Measurements from ENCODE around the gene ABCA2.

The ABCA2 gene

GRCh38 chr9:137062384-137062783 lies 34.3 kb upstream of the ABCA2 start:
- DNase-seq (ENCODE audit: low spot score), result no peak
- no peak for TF ChIP-seq CTCF (IDR thresholded peaks at IDR 0.05; ENCODE audit: extremely low read depth, missing control alignments)

DNA sequence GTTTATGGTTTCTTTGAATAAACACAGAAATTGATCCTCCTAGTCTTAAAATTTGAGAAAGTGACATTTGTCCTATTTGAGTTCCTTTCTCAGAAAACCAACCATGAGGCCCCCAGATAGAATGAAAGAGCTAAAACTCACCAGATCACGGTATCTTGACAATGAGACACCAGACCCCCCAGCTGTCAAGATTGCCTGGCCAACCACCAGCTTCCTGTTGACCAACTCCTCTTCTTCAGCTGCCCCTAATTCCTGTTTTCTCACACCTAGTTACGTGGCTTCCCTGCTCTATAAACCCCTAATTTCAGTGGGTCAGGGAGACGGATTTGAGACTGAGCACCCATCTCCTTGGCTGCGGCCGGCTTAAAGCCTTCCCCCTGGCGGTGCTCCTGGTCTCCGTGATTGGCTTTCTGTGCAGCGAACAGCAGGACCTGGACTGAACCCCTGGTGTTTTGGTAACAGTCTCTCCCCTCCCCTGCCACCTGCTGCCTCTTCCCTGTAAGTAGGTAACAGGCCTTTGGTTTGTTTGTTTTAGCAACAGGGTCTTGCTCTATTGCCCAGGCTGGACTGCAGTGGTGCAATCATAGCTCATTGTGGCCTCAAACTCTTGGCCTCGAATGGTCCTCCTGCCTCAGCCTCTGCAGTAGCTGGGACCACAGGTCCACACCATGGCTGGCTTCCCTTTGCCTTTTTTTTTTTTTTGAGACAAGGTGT lies 30.6 kb upstream of the ABCA2 start:
- DNase-seq (ENCODE audit: low spot score), result no peak
- TF ChIP-seq CTCF (IDR thresholded peaks at IDR 0.05; ENCODE audit: extremely low read depth, missing control alignments), result no peak

DNA sequence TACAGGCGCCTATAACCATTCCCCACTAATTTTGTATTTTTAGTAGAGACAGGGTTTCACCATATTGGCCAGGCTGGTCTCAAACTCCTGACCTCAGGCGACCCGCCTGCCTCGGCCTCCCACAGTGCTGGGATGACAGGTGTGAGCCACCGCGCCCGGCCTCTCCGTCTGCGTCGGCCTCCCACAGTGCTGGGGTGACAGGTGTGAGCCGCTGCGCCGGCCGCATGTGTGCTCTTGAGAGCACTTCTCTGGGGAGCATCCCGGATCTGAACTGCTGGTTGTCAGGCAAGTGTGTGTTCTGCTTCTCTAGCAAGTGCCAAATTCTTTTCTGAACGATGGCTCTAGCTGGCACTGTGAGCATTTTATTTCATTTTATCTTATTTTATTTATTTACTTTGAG lies 29.5 kb upstream of the ABCA2 start:
- DNase-seq (ENCODE audit: low spot score), result no peak
- TF ChIP-seq CTCF (IDR thresholded peaks at IDR 0.05; ENCODE audit: extremely low read depth, missing control alignments), result no peak

- no peak for DNase-seq (ENCODE audit: low spot score)
- TF ChIP-seq CTCF (IDR thresholded peaks at IDR 0.05; ENCODE audit: extremely low read depth, missing control alignments), result no peak
These were observed 28.8 kb upstream of the ABCA2 start for GRCh38 chr9:137056739-137057415.

DNA sequence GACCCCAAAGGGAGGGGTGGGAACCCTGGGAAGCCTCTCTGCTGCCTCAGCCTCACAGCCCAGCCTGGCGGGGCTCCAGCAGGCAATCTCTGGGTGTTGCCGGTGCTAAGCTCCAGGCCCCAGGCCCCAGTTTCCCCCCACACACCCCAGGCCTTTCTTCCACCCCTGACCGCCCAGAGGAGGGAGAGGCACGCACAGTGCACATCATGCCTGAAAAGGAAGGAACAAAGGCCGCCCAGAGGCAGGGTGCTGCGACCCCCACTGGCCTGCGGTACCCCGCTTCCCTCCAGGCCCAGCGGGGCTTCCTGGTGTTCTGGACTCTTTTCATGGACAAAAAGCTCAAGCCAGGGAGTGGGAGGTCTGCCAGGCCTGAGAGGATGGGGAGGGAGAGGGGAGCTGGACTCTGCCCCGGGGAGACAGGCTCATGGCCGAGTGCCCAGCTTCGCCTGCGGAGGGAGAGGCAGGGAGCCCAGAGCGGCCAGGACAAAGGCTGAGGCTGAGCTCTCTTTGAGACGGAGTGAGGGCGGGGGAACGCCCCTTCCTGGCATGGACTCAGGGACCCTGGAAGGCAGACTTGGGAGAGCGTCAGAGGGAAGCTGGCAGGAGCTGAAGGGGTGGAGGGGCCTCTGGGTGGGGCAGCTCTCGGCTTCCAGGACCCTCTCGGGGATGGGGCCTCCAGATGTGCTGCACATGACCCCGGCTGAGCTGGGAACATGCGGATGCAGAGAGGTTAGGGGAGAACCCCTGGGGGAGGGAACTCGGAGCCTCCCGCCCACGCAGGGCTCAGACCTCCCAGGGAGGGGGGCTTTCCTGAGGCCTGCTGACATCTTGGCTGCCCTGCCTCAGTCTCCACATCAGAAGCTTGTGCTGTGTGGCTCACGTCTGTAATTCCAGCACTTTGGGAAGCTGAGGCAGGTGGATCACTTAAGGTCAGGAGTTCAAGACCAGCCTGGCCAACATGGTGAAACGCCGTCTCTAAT lies 27.6 kb upstream of the ABCA2 start:
- no peak for DNase-seq (ENCODE audit: low spot score)

GRCh38 chr9:137054932-137055384 lies 26.9 kb upstream of the ABCA2 start:
- DNase-seq (ENCODE audit: low spot score), result no peak
- TF ChIP-seq CTCF (IDR thresholded peaks at IDR 0.05; ENCODE audit: extremely low read depth, missing control alignments), result no peak

More for the DNA sequence above, 27.6 kb upstream of the ABCA2 start:
- TF ChIP-seq CTCF (IDR thresholded peaks at IDR 0.05; ENCODE audit: extremely low read depth, missing control alignments), result no peak
